Neutrophil (primary cell): ENCODE data around the gene CD300LB.

ENCODE experiments used
- H3K27ac ChIP-seq: fragments of 200-600 bp; sonication (generic); 2 replicates; pipeline ENCODE4 v1.5.1; 2016; ENCODE audit warnings: mild to moderate bottlenecking, moderate library complexity
- H3K27me3 ChIP-seq: fragments of 200-600 bp; sonication (generic); 2 replicates; pipeline ENCODE4 v1.6.0; 2016; ENCODE audit warnings: mild to moderate bottlenecking
- H3K36me3 ChIP-seq: fragments of 200-600 bp; sonication (generic); 2 replicates; pipeline ENCODE4 v1.5.1; 2017
- H3K4me1 ChIP-seq, 2 experiments: fragments of 200-600 bp in 1 of 2; sonication (generic) in 1 of 2; 1 replicate in 1 of 2; 2 replicates in 1 of 2; pipeline versions ENCODE4 v1.5.1 to v1.6.1; 2013 to 2016; ENCODE audit warnings: low read depth in 1 of 2, low read length in 1 of 2, mild to moderate bottlenecking in 1 of 2, moderate library complexity in 1 of 2; ENCODE audit not compliant: control insufficient read depth in 1 of 2, insufficient read depth in 1 of 2
- H3K4me3 ChIP-seq, 2 experiments: fragments of 200-600 bp in 1 of 2; sonication (generic) in 1 of 2; 1 replicate in 1 of 2; 2 replicates in 1 of 2; pipeline ENCODE4 v1.5.1; 2013 to 2016; ENCODE audit warnings: low read depth in 1 of 2, low read length in 1 of 2, mild to moderate bottlenecking in 1 of 2, moderate library complexity in 1 of 2
- H3K9me3 ChIP-seq: fragments of 200-600 bp; sonication (generic); 2 replicates; pipeline ENCODE4 v1.5.1; 2016
- TF ChIP-seq, protein P1 (sequence below): fragments of 200-600 bp; sonication (generic); IDR thresholded peaks from 2 replicates; pipeline ENCODE4 v1.5.1; 2016; ENCODE audit warnings: antibody characterized with exemption

CD300LB gene

GRCh38 chr17:74527081-74527480 is 4.2 kb downstream of the CD300LB start:
- peaks cover 100% of the 10 kb centered on the region in 2 experiments for H3K4me1 ChIP-seq
- H3K9me3 ChIP-seq = no peaks in the 10 kb centered on the region
- H3K27me3 ChIP-seq = no peaks in the 10 kb centered on the region
- H3K4me3 ChIP-seq = peak overlapping the region in 1 of 2 experiments; percentile 76
- TF ChIP-seq, protein P1, sequence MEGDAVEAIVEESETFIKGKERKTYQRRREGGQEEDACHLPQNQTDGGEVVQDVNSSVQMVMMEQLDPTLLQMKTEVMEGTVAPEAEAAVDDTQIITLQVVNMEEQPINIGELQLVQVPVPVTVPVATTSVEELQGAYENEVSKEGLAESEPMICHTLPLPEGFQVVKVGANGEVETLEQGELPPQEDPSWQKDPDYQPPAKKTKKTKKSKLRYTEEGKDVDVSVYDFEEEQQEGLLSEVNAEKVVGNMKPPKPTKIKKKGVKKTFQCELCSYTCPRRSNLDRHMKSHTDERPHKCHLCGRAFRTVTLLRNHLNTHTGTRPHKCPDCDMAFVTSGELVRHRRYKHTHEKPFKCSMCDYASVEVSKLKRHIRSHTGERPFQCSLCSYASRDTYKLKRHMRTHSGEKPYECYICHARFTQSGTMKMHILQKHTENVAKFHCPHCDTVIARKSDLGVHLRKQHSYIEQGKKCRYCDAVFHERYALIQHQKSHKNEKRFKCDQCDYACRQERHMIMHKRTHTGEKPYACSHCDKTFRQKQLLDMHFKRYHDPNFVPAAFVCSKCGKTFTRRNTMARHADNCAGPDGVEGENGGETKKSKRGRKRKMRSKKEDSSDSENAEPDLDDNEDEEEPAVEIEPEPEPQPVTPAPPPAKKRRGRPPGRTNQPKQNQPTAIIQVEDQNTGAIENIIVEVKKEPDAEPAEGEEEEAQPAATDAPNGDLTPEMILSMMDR = no peak
- H3K27ac ChIP-seq = peak overlapping the region; percentile 100
- peaks cover 31% of the 10 kb centered on the region for H3K36me3 ChIP-seq

DNA sequence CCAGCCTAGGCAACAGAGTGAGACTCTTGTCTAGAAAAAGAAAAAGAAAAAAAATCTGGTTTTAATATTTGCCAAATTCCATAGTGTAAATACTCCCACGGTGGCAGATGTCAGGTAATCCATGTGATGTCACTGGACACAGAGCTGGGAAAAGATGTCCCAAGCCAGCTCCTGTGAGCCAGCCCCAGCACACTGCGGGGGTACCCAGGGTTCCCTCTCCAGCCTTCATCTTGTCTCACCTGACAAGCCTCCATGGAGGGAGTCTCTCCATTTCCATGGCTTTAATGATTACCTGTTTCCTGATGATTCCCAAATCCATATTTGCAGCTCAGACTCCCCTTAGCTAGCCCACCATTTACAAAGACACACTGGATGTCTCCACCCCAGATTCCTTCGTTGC is 4.6 kb downstream of the CD300LB start:
- peak overlapping the region; percentile 100 for H3K27ac ChIP-seq

GRCh38 chr17:74525781-74526288 is 5.4 kb downstream of the CD300LB start:
- H3K4me3 ChIP-seq = peak overlapping the region in 1 of 2 experiments; percentile 76
- H3K36me3 ChIP-seq = peaks cover 31% of the 10 kb centered on the region
- H3K4me1 ChIP-seq = peaks cover 100% of the 10 kb centered on the region in 2 experiments
- no peaks in the 10 kb centered on the region for H3K27me3 ChIP-seq
- TF ChIP-seq, protein P1 = no peak
- peak overlapping the region; percentile 100 for H3K27ac ChIP-seq
- no peaks in the 10 kb centered on the region for H3K9me3 ChIP-seq

More for the DNA sequence above, 4.6 kb downstream of the CD300LB start:
- Histone ChIP-seq H3K4me3 (peak overlapping the region in 1 of 2 experiments; percentile 76), H3K9me3 (no peaks in the 10 kb centered on the region), H3K27me3 (no peaks in the 10 kb centered on the region), H3K4me1 (peaks cover 100% of the 10 kb centered on the region in 2 experiments), H3K36me3 (peaks cover 31% of the 10 kb centered on the region)
- TF ChIP-seq, protein P1 = no peak

- no peaks in the 10 kb centered on the region for H3K9me3 ChIP-seq
- peaks cover 100% of the 10 kb centered on the region in 2 experiments for H3K4me1 ChIP-seq
- peak overlapping the region; percentile 100 for H3K27ac ChIP-seq
- TF ChIP-seq, protein P1 = no peak
- H3K27me3 ChIP-seq = no peaks in the 10 kb centered on the region
- H3K4me3 ChIP-seq = peak overlapping the region in 1 of 2 experiments; percentile 16
- peaks cover 31% of the 10 kb centered on the region for H3K36me3 ChIP-seq
Observed at GRCh38 chr17:74525465-74525725, 5.9 kb downstream of the CD300LB start.

DNA sequence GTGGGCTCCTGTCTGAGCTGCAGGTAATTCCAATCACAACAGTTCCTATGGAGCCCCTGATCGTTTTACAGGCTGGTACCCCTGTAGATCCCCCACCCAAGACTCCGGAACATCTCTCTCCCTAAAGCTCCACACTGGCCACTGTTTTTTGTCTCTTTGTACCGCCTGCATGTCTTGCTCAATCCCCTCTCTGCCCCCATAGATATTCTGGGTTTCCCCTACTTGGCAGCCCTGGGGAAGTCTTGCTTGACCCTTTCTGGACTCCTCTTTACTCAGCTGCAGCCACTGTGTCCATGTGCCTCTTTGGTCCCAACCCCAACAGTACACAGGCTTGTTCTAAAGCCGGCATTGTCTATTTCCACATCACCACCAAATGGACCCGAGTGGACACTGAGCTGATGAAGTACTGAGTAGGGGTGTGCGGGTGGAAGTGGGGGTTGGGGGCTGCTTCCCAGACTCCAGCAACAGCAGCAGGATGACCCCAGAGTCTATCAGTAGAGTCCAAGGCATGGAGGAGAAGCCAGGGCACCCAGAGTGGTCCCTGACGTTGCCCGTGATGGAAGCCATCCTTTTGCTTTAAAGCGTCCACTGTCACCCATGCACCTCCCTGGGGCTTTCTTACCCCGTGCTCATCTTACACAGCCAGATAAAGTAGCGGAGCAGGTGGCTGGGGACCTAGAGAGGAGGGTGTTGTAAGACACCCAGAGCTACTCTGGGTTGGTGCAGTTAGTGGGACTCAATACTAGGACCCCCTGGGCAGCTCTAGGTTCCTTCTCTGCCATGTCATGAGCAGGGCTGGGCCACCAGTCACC is 6.4 kb downstream of the CD300LB start:
- peaks cover 31% of the 10 kb centered on the region for H3K36me3 ChIP-seq
- TF ChIP-seq, protein P1 = no peak
- peak overlapping the region; percentile 100 for H3K27ac ChIP-seq
- H3K4me1 ChIP-seq = peaks cover 100% of the 10 kb centered on the region in 2 experiments
- H3K27me3 ChIP-seq = no peaks in the 10 kb centered on the region
- peak overlapping the region; percentile 12 to 16 for H3K4me3 ChIP-seq
- no peaks in the 10 kb centered on the region for H3K9me3 ChIP-seq
